Subcutaneous abdominal adipose tissue (tissue), 5 donors: ENCODE results near the gene GNB2.

Experiments
- H3K27ac ChIP-seq: one replicate; pipeline ENCODE4 v1.7.0; 2013; ENCODE audit warnings: low read depth, mild to moderate bottlenecking, inconsistent platforms, low read length, moderate library complexity
- H3K27me3 ChIP-seq, 5 donors: one replicate each; pipeline ENCODE4 v1.7.0; 2013; ENCODE audit warnings: low read length in 5 of 5, inconsistent platforms in 1 of 5; ENCODE audit not compliant: control insufficient read depth in 5 of 5, insufficient read depth in 4 of 5
- H3K36me3 ChIP-seq, 5 donors: one replicate each; pipeline ENCODE4 v1.7.0; 2013; ENCODE audit warnings: low read length in 5 of 5; ENCODE audit not compliant: control insufficient read depth in 5 of 5, insufficient read depth in 5 of 5
- H3K4me1 ChIP-seq, 5 donors: one replicate each; pipeline ENCODE4 v1.7.0; 2013; ENCODE audit warnings: low read length in 5 of 5, mild to moderate bottlenecking in 3 of 5, moderate library complexity in 1 of 5; ENCODE audit not compliant: control insufficient read depth in 5 of 5, insufficient read depth in 5 of 5
- H3K4me3 ChIP-seq, 5 donors: one replicate each; pipeline ENCODE4 v1.7.0; 2013; ENCODE audit warnings: low read length in 5 of 5, low read depth in 1 of 5
- H3K9ac ChIP-seq, 5 donors: one replicate each; pipeline ENCODE4 v1.7.0; 2013; ENCODE audit warnings: low read length in 5 of 5, mild to moderate bottlenecking in 4 of 5, moderate library complexity in 3 of 5
- H3K9me3 ChIP-seq, 5 donors: one replicate each; pipeline ENCODE4 v1.7.0; 2013; ENCODE audit warnings: low read length in 5 of 5; ENCODE audit not compliant: control insufficient read depth in 5 of 5
- donor health status: healthy.
- donor health status: healthy.
- donor health status: healthy.
- donor health status: healthy.
- donor health status: healthy.

GNB2 gene

GRCh38 chr7:100726996-100727761 is 53.6 kb downstream of the GNB2 start:
- Histone ChIP-seq H3K36me3 (no peaks in the 10 kb centered on the region), H3K4me1 (peaks cover 0 to 3% (median 0%) of the 10 kb centered on the region in 5 donors), H3K9ac (peak overlapping the region in 1 of 5 donors; percentile 19), H3K27ac (no peak overlapping the region), H3K9me3 (no peaks in the 10 kb centered on the region), H3K27me3 (peaks cover 5 to 15% (median 13%) of the 10 kb centered on the region in 5 donors), H3K4me3 (no peak overlapping the region)

- peaks cover 3 to 14% (median 6%) of the 10 kb centered on the region in 5 donors for H3K27me3 ChIP-seq
- H3K27ac ChIP-seq: no peak overlapping the region
- H3K36me3 ChIP-seq: no peaks in the 10 kb centered on the region
- no peak overlapping the region for H3K9ac ChIP-seq
- no peak overlapping the region for H3K4me3 ChIP-seq
- peaks cover 0 to 3% (median 0%) of the 10 kb centered on the region in 5 donors for H3K4me1 ChIP-seq
- H3K9me3 ChIP-seq: no peaks in the 10 kb centered on the region
Measured at GRCh38 chr7:100728196-100728595, 54.7 kb downstream of the GNB2 start.
